A673 (cell line): Measurements from ENCODE around the gene NME1.

Experiments used
- CTCF ChIP-seq: fragments of 300-800, 200-600 bp; sonication (generic); conservative IDR thresholded peaks from 2 replicates; pipeline ENCODE4 v1.5.1; 2017; ENCODE audit warnings: low read depth, mild to moderate bottlenecking, antibody characterized with exemption, low read length, moderate library complexity, mixed read lengths
- EZH2 ChIP-seq: fragments of 200-600 bp; sonication (generic); IDR thresholded peaks from 2 replicates; pipeline ENCODE4 v1.6.1; 2017; ENCODE audit warnings: borderline replicate concordance, low read depth, mild to moderate bottlenecking, mixed read lengths, antibody characterized with exemption, low read length; ENCODE audit not compliant: poor library complexity, severe bottlenecking

GRCh38 chr17:51152766-51153209 is 571 bp upstream of the NME1 start:
- TF ChIP-seq CTCF (no peak), EZH2 (no peak)
